ENCODE results near the gene SRGN.
A peak's percentile ranks its signal among the peaks of the same experiment; 100 is the strongest.
"Not testable (repeated sequence)": the region's sequence is repeated elsewhere in the genome, so short reads cannot be mapped to it uniquely, and the experiment has no call there.

Gene SRGN, protein sequence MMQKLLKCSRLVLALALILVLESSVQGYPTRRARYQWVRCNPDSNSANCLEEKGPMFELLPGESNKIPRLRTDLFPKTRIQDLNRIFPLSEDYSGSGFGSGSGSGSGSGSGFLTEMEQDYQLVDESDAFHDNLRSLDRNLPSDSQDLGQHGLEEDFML

DNA sequence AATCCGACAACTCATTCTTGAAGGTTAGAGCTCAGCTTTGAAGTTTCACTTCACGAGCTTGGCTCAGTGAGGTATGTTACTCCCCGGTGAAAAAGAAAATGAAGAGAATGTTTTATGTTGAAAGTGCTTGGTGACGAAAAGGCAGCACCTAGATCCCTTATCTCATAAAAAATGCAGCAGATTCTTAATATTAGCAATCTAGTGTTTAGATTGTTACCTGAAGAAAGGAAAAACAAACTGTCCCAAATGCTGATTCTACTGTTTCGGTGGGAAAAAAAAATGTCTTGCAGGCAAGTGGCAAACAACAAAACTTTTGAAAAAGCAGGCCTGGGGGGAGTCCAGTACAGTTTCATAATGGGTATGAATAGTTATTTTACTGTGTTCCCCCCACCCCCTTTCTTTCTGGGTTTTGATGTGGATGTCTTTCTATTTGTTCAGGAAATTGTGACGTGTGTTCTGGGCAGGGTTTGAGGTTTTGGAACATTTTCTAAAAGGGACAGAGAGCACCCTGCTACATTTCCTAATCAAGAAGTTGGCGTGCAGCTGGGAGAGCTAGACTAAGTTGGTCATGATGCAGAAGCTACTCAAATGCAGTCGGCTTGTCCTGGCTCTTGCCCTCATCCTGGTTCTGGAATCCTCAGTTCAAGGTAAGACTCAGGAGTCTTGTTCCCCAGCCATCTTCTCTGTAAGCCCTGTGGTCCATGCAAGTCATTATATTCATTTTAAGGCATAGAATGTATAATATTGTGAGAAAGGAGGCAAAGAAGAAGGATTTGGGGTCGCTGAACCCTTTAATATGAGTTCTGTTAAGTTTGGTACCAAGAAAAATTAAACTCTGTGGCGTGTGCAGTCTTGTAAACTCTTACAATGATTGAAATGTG, at the start of gene SRGN:
SRGN (plus strand) TSS at position 514 of the 881 bp plus-strand sequence; CDS start at position 569, 55 bp downstream.
- peak; percentile 49 for DNase-seq (ENCODE audit: low read depth)

DNA sequence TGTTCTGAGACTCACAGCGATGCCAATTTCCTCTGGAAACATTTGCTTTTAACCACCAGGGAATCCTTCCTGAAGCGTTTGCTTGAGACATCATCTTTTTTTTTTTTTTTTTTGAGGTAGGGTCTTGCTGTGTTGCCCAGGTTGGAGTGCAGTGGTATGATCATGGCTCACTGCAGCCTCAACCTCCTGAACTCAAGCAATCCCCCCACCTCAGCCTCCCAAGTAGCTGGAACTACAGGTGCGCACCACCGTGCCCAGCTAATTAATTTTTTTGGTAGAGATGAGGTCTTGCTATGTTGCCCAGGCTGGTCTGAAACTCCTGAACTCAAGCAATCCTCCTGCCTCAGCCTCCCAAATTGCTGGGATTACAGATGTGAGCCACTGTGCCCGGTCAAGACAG, 47.0 kb upstream of the SRGN start:
- not testable (repeated sequence) for DNase-seq (ENCODE audit: low read depth)

DNA sequence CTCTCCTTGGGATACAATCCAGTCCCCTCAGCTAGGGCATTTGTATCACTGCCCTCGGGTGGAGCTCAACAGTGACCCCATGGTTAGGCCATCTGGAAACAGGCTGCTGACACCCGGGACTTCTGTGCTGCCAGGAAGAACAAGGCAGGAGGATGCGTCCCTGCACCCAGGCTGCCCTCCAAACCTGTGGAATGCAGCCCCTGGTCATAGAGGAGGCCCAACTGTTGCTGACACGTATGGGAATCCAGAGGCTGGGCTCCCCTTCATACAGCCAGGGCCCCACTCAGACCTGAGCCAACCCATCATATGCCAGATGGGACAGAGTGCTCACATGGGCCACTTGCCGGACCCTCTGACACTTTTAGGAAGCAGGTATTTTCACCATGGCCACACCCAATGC, 45.5 kb upstream of the SRGN start:
- DNase-seq (ENCODE audit: low read depth) = no peak

DNA sequence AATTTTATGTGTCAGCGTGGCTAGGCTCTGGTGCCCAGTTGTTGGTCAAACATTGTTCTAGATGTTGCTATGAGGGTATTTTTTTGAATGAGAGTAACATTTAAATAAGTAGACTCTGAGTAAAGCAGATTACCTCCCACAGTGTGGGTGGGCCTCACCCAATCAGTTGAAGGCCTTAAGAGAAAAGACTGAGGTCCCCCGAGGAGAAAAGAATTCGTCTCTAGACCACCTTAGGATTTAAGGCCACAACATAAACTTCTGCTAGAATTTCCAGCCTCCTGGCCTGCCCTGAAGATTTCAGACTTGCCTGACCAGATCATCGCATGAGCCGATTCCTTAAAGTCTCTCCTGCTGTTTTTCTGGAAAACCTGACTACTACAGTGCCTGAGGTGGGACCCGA, 45.1 kb upstream of the SRGN start:
- DNase-seq (ENCODE audit: low read depth) = no peak

DNA sequence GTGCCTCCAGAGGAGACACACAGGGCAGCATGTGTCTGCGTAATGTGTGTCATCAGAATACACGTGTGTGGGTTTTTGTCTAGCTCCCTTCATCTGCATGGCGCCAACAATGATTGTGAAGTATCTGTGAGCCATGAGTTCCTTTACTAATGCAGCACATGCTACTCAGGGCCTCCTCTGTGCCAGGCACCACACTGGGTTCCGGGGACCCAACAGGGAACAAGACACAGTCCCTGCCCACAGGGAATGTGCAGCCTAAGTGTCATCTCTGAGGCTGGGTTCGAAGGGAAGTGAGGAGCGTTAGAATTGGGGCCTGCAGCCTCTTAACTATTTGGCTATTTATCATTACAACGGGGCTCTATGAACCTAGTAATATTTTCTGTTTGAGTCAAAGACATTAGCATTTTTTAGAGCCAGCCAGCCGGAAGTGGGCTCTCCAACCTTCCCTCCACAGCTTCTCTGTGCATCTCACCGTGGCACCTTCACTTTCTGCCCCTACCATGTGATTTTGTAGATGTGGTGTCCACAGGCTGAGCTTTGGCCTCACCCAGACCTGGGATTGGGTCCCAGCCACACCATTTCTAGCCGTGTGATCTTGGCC, 43.9 kb upstream of the SRGN start:
- DNase-seq (ENCODE audit: low read depth) = no peak

DNA sequence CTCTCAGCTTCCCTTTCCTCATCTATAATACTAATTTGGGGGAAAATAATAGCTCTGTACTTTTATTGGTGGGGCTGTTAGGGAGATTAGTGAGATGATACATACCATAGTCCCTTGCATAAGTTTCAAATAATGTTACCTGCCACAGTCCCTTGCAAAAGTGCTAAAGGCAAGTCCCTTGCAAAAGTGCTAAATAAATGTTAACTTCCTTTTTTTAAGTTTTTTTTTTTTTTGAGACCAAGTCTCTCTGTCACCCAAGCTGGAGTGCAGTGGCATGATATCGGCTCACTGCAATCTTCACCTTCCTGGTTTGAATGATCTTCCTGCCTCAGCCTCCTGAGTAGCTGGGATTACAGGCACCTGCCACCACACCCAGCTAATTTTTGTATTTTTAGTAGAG, 43.4 kb upstream of the SRGN start:
- DNase-seq (ENCODE audit: low read depth) = no peak

DNA sequence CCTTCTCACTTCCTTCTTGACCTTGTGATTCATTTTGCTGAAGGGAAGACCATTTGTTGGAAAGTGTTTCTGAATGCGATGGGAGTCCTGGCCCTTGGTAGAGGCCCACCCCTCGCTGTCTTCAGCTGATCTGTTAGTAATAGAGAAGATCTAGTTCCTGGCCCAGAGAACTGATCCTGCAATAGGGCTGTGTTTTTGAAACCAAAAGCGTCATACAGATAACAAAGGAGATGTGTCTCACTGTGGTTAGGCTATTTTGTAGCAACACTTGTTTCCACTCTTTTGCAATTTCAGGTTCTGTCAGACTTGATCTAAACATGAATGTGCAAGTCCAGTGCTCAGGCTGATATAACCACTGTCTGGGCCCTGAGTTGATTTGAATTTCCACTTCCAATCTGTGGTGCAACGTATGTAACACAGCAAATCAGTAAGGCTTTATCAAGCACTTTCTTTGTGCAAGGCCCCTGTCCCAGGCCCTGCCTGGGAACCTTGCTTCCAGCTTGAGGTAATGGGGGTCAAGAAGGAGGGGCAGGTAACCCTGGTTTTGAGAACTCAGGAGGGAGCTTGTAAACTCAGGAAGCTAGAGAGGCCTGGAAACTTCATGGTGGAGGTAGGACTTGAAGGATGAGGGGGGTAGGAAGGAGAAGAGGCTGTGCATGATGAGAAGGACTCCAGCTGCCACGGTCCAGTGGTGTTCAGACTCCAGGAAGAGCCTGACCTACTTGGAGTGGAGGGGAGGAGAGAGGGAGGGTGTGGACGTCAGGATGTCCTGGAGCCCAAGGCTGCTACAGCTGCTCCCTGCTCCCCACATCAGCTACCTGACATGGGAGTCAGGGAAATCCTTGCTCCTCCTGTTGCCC, 42.2 kb upstream of the SRGN start:
- DNase-seq (ENCODE audit: low read depth) = no peak

DNA sequence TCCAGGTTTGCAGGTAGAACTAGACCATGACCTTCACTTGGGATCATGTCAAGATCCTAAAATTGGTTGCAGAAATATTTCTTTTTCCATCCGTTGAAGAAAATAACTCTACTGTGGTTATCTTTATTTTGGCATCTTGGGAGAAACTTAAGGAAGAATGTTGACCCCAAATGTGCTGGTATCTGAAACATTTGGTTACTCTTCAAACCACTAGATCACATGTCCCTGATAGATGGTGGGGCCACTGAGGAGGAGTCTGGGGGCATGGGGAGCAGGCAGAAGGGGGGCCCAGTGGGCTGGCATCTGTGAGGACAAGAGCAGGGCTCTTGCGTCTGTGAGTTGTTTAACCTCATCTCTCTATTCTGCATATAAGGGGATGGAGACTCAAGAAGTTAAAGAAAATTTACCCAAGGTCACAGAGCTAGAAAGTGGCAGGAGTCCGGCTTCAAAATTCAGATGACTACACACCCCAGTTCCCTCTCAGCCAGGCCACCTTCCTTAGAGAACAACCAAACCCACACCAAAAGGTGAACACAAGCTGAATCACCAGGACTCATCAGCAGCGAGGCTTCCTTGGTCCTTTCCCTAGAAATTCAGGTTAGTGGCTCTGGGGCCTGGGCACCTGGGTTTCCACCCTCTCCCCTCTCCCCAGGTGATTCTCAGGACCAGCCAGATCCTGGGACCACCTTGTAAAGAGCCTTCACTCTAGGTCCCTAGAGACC, 40.6 kb upstream of the SRGN start:
- no peak for DNase-seq (ENCODE audit: low read depth)

DNA sequence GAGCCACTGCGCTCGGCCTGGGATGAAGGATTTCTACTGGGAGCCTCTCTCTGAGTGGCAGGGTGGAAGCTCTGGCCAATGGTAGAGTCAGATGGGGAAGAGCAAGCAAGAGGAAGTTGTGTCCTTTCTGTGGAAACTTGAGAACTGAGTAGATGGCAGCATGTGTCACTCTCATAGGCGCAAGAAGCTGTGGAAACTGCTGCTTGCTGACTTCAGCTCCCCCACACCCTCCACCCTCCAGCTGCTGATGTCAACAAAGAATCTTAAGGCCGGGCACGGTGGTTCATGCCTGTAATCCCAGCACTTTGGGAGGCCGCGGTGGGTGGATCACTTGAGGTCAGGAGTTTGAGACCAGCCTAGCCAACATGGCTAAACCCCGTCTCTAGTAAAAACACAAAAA, 39.8 kb upstream of the SRGN start:
- DNase-seq (ENCODE audit: low read depth) = no peak

DNA sequence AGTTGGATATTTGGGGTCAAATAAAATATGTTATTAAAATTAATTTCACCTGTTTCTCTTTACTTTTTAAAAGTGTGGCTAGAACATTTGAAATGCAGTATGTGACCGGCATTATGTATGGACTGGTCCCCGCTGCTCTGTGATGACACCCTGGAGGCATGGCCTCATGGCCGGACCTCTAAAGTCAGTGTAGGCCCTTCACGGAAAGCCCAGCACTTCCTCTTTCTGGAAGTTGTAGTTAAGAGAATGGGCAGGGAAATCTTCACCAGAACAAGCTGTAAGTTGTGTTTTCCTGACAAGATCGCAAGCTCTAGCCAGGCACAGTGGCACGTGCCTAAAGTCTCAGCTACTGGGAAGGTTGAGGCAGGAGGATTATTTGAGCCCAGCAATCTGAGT, 38.3 kb upstream of the SRGN start:
- DNase-seq (ENCODE audit: low read depth) = no peak

DNA sequence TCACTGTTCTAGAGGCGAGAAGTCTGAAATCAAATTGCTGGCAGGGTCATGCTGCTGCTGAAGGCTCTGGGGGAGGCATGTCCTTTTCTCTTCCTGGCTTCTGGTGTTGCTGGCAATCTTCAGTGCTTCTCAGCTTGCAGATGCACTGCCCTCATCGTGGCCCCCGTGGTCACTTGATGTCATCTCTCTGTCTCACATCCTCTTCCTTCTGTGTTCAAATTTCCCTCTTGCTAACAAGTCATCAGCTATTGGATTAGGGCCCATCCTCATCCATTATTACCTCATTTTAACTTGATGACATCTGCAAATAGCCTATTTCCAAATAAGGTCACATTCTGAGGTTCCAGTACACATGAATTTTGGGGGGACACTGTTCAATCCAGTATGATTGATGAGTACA, 36.6 kb upstream of the SRGN start:
- DNase-seq (ENCODE audit: low read depth) = no peak

DNA sequence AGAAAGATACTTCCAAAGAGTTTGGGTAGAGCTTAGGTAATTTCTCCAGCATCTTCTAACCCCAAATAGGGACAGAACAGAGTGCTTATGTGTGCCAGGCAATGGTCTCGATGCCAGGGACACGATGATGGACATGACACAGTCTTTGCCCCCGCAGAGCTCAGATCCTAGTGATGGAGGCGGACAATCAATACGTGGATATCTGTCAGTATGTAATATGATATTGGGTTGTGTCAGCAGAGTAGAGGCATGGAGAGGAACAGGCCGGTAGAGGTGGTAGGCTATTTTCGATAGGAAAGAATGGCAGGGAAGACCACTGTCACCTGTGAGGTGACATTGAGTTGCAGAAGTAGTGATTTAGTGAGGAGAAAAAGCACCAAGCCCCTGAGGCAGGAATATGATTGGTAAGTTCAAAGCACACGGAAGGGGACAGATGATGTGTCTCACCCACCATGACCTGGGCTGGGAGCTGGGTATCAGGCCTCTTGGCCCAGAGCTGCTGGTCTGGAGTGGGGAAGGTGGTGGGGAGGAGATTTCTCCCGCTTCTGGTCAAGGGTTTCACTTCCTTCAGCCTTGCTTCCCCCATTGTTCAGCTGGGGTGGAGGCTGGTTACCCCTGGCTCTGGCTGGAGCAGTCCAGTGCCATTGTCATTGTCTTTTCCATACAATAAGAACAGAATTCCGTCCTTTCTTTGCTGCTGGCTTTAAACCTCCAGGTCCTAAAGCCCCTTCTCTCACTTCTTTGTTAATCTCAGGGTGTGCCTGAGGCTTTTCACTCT, 36.0 kb upstream of the SRGN start:
- no peak for DNase-seq (ENCODE audit: low read depth)

DNA sequence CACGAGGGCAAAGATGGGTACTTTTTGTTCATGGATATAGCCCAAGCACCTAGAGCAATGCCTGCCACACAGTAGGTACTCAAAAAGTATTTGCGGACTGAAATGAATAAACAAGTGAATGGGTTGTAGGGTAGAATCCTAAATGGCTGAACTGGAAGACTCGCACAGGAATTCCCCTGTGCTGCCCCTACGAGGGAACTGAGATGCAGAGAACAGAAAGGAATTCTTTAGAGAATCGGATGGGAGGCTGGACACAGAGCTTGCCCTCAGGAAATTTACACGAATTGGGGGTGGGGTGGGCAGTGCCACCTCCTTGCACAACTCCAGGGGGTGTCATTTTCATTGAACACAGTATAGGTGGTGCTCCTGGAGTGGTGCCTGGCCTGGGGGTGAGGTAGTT, 35.2 kb upstream of the SRGN start:
- no peak for DNase-seq (ENCODE audit: low read depth)

DNA sequence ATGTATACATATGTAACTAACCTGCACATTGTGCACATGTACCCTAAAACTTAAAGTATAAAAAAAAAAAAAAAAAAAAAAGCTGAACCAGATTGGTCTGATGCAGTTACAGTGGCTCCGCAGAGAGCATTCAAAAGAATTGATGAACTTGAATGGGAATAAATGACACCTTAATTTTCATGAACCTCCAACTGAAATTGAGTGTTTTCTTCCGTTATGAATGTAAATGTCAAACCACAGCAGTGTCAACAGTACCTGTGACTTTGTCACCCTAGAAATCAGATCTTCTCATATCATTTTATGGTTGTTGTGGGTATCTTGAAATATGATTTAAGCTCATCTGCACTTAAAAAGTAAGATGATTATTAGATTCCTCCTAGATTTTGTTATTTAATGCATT, 32.7 kb upstream of the SRGN start:
- DNase-seq (ENCODE audit: low read depth) = no peak

DNA sequence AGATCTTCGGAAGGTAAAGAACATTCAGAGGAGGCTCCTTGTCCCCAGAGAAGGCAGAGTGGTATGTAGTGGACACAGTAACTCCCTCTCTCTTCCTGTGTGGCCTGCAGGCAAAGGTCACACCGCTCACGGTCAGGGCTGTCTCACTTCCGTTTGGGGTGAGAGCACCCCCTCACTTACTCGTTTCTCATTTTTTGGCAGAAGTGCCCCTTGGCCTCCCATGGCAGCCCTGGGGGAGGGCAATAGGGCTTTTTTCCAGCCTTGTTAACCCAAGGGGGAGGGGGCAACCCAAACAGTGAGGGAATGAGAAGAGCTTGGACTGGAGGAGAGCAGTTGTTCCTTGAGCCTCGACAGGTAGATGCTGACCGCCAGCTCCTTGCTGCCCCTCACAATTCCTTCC, 31.8 kb upstream of the SRGN start:
- no peak for DNase-seq (ENCODE audit: low read depth)

DNA sequence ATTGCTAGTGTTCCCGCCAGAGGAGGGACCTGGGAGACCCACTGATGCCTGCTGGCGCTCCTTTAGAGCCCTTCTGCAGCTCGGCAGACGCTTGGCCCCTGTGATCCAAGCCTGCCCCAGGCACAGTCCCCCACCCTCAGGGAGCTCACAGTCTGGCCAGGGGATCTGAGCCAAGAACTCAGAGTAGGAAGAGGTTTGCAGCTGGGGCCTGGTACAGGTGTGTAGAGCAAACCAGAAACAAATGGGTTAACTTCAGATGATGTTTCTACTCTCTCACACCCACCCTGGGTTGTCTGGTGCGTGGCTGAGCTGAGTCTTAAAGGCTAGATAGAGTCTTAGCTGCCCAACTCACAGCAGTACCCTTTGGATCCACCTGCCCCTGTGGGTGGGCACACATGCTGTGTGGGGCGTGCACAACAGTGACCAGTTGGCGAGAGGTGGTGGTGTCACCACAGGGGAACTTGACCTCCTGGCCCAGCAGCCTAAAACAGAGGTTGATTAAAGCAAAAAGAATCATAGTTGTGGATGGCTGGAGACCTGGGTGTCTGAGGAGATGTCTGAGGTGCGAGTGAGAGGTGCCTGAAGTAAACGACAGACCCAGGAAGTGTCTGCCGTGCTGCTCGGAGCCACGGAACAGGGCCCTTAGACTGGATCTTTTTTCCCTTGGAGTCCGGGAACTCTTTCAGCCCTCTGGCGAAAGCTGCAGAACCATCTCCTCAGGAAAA, 31.2 kb upstream of the SRGN start:
- DNase-seq (ENCODE audit: low read depth) = no peak

DNA sequence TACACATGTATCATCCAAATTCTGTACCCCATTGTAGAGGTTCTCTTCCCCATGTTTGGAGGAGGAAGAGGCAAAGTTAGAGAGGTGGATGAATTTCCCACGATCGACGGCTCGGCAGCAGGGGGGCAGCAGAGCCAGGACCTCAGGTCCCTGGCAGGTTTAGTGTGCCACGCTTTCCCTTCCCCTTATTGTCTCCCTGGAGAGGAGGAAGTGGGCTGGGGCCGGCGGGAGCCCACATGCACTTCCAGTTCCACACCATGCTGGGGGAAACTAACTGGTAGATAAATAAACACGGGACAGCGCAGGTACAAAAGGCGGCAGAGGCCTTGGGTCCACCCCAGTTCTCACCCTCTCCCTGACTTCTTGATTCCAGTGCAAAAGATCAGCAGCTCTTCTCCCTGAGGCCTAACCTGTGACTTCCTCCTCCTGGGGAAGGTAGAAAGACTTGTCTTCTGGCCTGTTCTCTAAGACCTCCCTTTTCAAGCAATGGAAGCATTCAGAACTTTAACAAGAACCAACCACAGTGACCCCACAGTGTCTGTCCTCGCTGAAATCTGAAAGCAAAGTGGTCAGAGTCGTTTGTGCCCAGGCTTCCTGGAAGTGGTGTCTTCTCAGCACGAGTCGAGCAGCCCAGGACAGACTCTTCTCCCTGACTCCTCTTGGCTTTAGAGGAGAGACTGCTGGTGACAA, 30.5 kb upstream of the SRGN start:
- no peak for DNase-seq (ENCODE audit: low read depth)

DNA sequence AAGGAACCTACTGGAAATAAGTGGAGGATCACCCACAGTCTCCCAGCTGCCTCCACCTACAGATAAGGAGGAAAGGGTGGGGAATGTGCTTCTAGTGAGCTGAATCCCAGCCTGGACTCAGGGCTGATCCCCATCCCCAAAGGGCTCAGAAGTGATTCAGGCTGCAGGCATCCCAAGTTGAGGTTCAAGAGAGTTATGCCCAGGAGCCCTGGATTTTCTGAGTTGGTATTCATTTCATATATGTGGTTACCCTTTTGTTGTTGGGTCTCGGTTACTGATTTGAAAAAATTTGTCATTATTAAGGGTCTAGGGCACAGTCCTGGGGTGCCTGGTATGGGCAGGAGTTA, 30.0 kb upstream of the SRGN start:
- no peak for DNase-seq (ENCODE audit: low read depth)

DNA sequence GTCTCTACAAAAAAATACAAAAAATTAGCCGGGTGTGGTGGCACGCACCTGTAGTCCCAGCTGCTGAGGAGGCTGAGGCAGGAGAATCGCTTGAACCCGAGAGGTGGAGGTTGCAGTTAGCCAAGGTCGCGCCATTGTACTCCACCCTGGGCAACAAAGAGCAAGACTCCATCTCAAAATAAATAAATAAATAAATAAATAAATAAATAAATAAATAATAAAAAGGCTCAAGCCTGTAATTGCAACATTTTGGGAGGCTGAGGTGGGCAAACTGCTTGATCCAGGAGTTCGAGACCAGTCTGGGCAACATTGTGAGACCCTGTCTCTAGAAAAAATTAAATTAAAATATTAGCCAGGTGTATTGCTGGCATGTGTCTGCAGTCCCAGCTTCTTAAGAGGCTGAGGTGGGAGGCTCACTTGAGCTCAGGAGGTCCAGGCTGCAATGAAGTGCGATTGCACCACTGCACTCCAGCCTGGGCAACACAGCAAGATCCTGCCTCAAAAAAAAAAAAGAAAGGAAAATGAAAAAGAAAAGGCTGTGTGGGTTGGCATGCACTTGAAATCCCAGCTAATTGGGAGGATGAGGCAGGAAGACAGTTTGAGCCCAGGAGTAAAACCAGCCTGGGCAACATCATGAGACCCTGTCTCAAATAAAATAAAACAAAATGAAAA, 27.6 kb upstream of the SRGN start:
- DNase-seq (ENCODE audit: low read depth) = no peak

All from stimulated activated CD8-positive, alpha-beta memory T cell treated with anti-CD3 and anti-CD28 coated beads, Interleukin-4, amount 100 ng/mL, for 24 hours (primary cell).